NCI-H748 (cell line): ENCODE measurements around the gene BRCA1.
A peak's percentile ranks its signal among the peaks of the same experiment; 100 is the strongest.
"Not testable (repeated sequence)": the region's sequence is repeated elsewhere in the genome, so short reads cannot be mapped to it uniquely, and the experiment has no call there.

Experiments used
- DNase-seq: peaks from one replicate; lab custom pipeline; 2025; ENCODE audit not compliant: unreplicated experiment; lab: John Stamatoyannopoulos, UW

Gene BRCA1

GRCh38 chr17:43125133-43125966 is at the start of gene BRCA1:
TSS of gene BRCA1 (minus strand) at chr17:43125364. CDS start at chr17:43124096, 1,268 bp downstream.
- peak; percentile 100 for DNase-seq

- DNase-seq: peak; percentile 61
These were observed 46.7 kb upstream of the BRCA1 start for GRCh38 chr17:43171586-43172487.

GRCh38 chr17:43170766-43171585 is 45.8 kb upstream of the BRCA1 start, which contains the start of gene NBR1:
TSS of gene NBR1 (plus strand) at chr17:43171214. CDS start at chr17:43175800, 4,586 bp downstream.
- peak; percentile 99 for DNase-seq

- peak; percentile 98 for DNase-seq
These were observed 45.1 kb upstream of the BRCA1 start for GRCh38 chr17:43170140-43170765.

- peak; percentile 60 for DNase-seq
These were observed 44.5 kb upstream of the BRCA1 start for GRCh38 chr17:43169561-43170139.

GRCh38 chr17:43165971-43166370 is 40.8 kb upstream of the BRCA1 start:
- not testable (repeated sequence) for DNase-seq

- DNase-seq: not testable (repeated sequence)
These were observed 34.8 kb upstream of the BRCA1 start for GRCh38 chr17:43159957-43160356.

- not testable (repeated sequence) for DNase-seq
These were observed 34.1 kb upstream of the BRCA1 start for GRCh38 chr17:43159232-43159631.

- DNase-seq: no peak
These were observed 30.5 kb upstream of the BRCA1 start for GRCh38 chr17:43155666-43156065.

GRCh38 chr17:43153197-43153835 is 28.2 kb upstream of the BRCA1 start:
- not testable (repeated sequence) for DNase-seq

- DNase-seq: no peak
These were observed 26.8 kb upstream of the BRCA1 start for GRCh38 chr17:43151880-43152456.

- DNase-seq: no peak
These were observed 21.5 kb upstream of the BRCA1 start for GRCh38 chr17:43146649-43147048.

GRCh38 chr17:43143201-43143600 is 18.0 kb upstream of the BRCA1 start:
- DNase-seq: no peak

GRCh38 chr17:43142153-43142552 is 17.0 kb upstream of the BRCA1 start:
- DNase-seq: peak; percentile 9

GRCh38 chr17:43140396-43141332 is 15.5 kb upstream of the BRCA1 start:
- DNase-seq: no peak

- not testable (repeated sequence) for DNase-seq
These were observed 13.4 kb upstream of the BRCA1 start for GRCh38 chr17:43138531-43138930.

- not testable (repeated sequence) for DNase-seq
These were observed 11.4 kb upstream of the BRCA1 start for GRCh38 chr17:43136574-43136973.

- no peak for DNase-seq
These were observed 10.3 kb upstream of the BRCA1 start for GRCh38 chr17:43135454-43135819.
